ENCODE data around the gene HRG. TPM values are rescaled to one million over a fixed set of nuclear protein-coding genes. Genes with fewer than 3 reads are reported as not detected.

Gene HRG
- total and polyA plus RNA-seq, 2 of the 8 experiments (the other 6 are each of a cell fraction or from before 2014, with no cell fraction given): 0.03 to 0.15 TPM

- TF ChIP-seq RFX5 (IDR thresholded peaks at IDR 0.05; ENCODE audit: borderline replicate concordance, low read depth, low read length) (no peak), RNF2 (IDR thresholded peaks at IDR 0.05; ENCODE audit: borderline replicate concordance, low read depth, low read length, missing control alignments, poor library complexity, severe bottlenecking) (no peak), MAFK (IDR thresholded peaks at IDR 0.05; ENCODE audit: low read depth, low read length) (no peak), EP300 (IDR thresholded peaks at IDR 0.05; ENCODE audit: borderline replicate concordance in 1 of 2, low read depth in 2 of 2, low read length in 2 of 2) (no peak), CHD1 (IDR thresholded peaks at IDR 0.05; ENCODE audit: low read depth, low read length) (no peak), KDM1A (IDR thresholded peaks at IDR 0.05; ENCODE audit: borderline replicate concordance, low read length) (no peak), ATF2 (IDR thresholded peaks at IDR 0.05; ENCODE audit: low read length) (no peak), POLR2A (IDR thresholded peaks at IDR 0.05; ENCODE audit: control extremely low read depth in 1 of 2, low read depth in 2 of 2, low read length in 2 of 2) (no peak), SIN3A (conservative IDR thresholded peaks at IDR 0.05 in 1 of 2, IDR thresholded peaks at IDR 0.05 in 1 of 2; ENCODE audit: low read depth in 1 of 2, low read length in 2 of 2) (no peak; a peak in 1 of 4 replicates), SRF (IDR thresholded peaks at IDR 0.05; ENCODE audit: low read depth, low read length) (no peak), BCL11A (IDR thresholded peaks at IDR 0.05; ENCODE audit: low read depth in 2 of 2, low read length in 2 of 2) (no peak), ZNF274 (IDR thresholded peaks at IDR 0.05; ENCODE audit: borderline replicate concordance, extremely low read depth, low read length) (no peak), USF2 (IDR thresholded peaks at IDR 0.05; ENCODE audit: low read length) (no peak), TAF7 (optimal IDR thresholded peaks at IDR 0.05; ENCODE audit: borderline replicate concordance, low read depth, low read length) (no peak), GABPA (IDR thresholded peaks at IDR 0.05; ENCODE audit: borderline replicate concordance, insufficient read depth, low read length) (no peak), ATF3 (IDR thresholded peaks at IDR 0.05; ENCODE audit: insufficient read depth, low read depth, low read length) (no peak), RAD21 (IDR thresholded peaks at IDR 0.05 in 1 of 2, conservative IDR thresholded peaks at IDR 0.05 in 1 of 2; ENCODE audit: low read depth in 2 of 2, low read length in 2 of 2) (peak; percentile 74 to 84), BRCA1 (IDR thresholded peaks at IDR 0.05; ENCODE audit: low read depth, low read length) (no peak), CHD2 (IDR thresholded peaks at IDR 0.05; ENCODE audit: low read length) (no peak)
Observed at GRCh38 chr3:186617036-186617946, 48.5 kb upstream of the HRG start (continued).
